PC-9 (cell line): ENCODE data around the gene SNRPE.

ENCODE experiments used
- CTCF ChIP-seq: fragments of 200-600 bp; sonication (generic); conservative IDR thresholded peaks from 2 replicates; pipeline ENCODE4 v1.6.1; 2017; ENCODE audit warnings: mixed run types, antibody characterized with exemption, mild to moderate bottlenecking, moderate library complexity
- EZH2 ChIP-seq: fragments of 200-600 bp; sonication (generic); IDR thresholded peaks from 2 replicates; pipeline ENCODE4 v1.8.0; 2017; ENCODE audit warnings: antibody characterized with exemption, low read depth

DNA sequence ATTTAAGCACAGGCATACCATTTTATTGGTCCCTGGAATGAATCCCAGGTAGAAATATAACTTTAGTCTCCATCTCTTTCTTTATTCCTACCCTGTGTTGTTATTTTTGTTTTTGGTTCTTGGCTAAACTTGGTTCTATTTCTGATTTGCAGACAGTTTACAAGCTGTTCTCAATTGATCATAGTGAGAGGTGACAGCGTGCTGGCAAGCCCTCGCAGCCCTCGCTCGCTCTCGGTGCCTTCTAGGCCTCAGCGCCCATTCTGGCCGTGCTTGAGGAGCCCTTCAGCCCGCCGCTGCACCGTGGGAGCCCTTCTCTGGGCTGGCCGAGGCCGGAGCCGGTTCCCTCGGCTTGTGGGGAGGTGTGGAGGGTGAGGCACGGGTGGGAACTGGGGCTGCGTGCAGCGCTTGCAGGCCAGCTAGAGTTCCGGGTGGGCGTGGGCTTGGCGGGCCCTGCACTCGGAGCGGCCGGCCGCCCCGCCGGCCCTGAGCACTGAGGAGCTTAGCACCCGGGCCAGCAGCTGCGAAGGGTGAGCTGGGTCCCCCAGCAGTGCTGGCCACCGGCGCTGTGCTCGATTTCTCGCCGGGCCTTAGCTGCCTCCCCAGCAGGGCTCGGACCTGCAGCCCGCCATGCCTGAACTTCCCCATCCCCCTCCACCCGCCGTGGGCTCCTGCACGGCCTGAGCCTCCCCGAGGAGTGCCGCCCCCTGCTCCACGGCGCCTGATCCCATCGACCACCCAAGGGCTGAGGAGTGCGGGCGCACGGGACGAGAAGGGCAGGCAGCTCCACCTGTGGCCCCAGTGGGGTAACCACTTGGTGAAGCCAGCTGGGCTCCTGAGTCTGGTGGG, 38.7 kb downstream of the SNRPE start:
- TF ChIP-seq CTCF: no peak
- no peak for TF ChIP-seq EZH2
